A673 (cell line): ENCODE results near the gene C20orf96.

Source experiments
- EZH2 ChIP-seq: fragments of 200-600 bp; sonication (generic); IDR thresholded peaks from 2 replicates; pipeline ENCODE4 v1.6.1; 2017; ENCODE audit warnings: borderline replicate concordance, low read depth, mild to moderate bottlenecking, mixed read lengths, antibody characterized with exemption, low read length; ENCODE audit not compliant: poor library complexity, severe bottlenecking
- TF ChIP-seq, protein P1 (sequence below): fragments of 300-800, 200-600 bp; sonication (generic); conservative IDR thresholded peaks from 2 replicates; pipeline ENCODE4 v1.5.1; 2017; ENCODE audit warnings: low read depth, mild to moderate bottlenecking, antibody characterized with exemption, low read length, moderate library complexity, mixed read lengths

DNA sequence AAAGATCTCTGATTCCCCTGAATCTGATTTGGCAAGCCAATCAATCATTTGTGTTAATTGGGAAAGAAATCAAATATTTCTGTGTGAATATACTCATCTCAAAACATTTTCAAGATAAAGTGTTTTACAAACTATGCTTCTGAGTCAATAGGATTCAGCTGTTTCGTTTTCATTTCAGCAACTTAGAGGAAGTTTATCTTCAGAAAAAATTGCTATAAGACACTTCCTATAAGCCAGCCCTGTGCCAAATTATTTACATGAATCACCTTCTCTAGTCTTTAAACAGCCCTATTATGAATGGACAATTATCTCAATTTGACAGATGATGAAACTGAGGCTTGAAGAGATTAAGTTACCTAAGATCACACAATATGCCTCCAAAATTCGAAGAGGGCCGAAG lies 52.6 kb downstream of the C20orf96 start:
- TF ChIP-seq, protein P1, sequence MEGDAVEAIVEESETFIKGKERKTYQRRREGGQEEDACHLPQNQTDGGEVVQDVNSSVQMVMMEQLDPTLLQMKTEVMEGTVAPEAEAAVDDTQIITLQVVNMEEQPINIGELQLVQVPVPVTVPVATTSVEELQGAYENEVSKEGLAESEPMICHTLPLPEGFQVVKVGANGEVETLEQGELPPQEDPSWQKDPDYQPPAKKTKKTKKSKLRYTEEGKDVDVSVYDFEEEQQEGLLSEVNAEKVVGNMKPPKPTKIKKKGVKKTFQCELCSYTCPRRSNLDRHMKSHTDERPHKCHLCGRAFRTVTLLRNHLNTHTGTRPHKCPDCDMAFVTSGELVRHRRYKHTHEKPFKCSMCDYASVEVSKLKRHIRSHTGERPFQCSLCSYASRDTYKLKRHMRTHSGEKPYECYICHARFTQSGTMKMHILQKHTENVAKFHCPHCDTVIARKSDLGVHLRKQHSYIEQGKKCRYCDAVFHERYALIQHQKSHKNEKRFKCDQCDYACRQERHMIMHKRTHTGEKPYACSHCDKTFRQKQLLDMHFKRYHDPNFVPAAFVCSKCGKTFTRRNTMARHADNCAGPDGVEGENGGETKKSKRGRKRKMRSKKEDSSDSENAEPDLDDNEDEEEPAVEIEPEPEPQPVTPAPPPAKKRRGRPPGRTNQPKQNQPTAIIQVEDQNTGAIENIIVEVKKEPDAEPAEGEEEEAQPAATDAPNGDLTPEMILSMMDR: no peak
- TF ChIP-seq EZH2: no peak
